ENCODE results near the gene CEACAM8.

DNA sequence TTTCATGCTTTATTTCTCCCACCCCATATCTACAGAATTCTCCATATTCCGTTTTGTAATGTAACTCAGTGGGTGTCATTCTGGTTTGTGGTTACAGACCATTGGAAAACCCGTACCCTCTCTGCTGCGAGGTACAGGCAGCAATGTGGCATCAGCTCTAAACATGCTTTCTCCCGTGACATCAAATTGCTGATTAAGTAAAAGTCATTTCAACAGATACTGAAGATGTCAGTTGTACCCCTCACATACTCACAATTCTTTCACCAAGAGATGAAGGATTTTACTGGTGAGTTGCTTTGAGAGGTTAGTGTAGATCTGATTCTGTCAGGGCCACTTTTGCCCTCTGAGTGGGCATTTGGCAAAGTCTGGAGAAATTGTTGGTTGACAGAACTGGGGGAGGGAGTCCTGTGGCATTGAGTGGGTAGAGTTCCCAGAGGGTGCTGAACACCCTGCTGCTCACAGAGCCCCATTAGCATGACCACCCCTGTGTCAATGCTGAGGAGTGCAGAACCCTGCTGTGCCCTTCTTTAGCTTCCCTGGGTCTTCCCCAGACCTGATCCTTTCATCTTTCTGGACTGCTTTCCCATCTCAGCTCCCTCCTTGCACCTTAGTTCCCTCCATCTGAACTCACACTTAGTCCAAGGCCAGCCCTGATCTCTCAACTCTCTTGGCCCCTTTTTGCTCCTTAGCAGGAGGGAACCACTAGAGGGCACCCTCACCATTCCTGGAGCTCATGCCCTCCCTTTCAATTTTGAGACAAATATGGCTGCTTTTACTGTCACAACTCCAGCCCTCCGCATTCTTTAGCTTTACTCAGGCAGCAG is 39.9 kb upstream of the CEACAM8 start:
- TF ChIP-seq CTCF (IDR thresholded peaks at IDR 0.05) (peak; percentile 20 to 47 (median 34)), POLR2AphosphoS5 (IDR thresholded peaks at IDR 0.05) (no peak), POLR2A (IDR thresholded peaks at IDR 0.05) (no peak), EP300 (IDR thresholded peaks at IDR 0.05; ENCODE audit: low read depth) (no peak)

Measured in transverse colon (tissue), 4 donors.